ENCODE results near the gene TTC19.
A peak's percentile ranks its signal among the peaks of the same experiment; 100 is the strongest.

TTC19 gene, protein sequence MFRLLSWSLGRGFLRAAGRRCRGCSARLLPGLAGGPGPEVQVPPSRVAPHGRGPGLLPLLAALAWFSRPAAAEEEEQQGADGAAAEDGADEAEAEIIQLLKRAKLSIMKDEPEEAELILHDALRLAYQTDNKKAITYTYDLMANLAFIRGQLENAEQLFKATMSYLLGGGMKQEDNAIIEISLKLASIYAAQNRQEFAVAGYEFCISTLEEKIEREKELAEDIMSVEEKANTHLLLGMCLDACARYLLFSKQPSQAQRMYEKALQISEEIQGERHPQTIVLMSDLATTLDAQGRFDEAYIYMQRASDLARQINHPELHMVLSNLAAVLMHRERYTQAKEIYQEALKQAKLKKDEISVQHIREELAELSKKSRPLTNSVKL

GRCh38 chr17:15999141-15999973 is at the start of gene TTC19, which contains the start of gene ZSWIM7:
Gene TTC19, plus strand, starts transcription at chr17:15999824. Its CDS starts 25 bp downstream, at chr17:15999849.
Gene ZSWIM7, minus strand, starts transcription at chr17:15999704. Its CDS starts 110 bp downstream, at chr17:15999594.
- peak; percentile 91 for DNase-seq (ENCODE audit: low spot score)

GRCh38 chr17:15951368-15952047 is 48.1 kb upstream of the TTC19 start:
- DNase-seq (ENCODE audit: low spot score) = no peak

DNA sequence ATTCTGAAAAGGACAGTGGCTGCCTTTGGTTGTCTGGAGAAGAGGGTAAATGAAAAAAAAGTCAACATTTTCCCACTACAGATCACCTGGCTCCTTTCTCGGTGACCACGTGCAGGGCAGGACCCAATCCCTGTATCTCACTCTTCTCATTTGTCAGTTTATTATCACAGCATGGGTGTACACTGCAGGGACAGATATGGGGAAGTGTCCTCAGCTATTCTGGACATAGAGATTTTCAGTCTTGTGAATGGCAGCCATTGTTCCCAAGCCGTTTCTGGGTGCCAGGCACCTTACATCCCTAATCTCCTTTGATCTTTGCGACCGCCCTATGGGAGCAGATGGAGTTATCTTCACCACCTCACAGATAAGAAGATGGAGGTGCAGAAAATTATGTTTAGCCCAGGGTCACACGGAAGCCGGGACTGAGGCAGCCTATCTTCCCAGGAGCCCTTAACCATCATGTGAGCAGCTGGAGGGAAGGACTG is 47.5 kb upstream of the TTC19 start:
- DNase-seq (ENCODE audit: low spot score) = no peak

- DNase-seq (ENCODE audit: low spot score) = no peak
Measured at GRCh38 chr17:15952916-15953790, 46.5 kb upstream of the TTC19 start.

- DNase-seq (ENCODE audit: low spot score) = no peak
Measured at GRCh38 chr17:15954222-15954621, 45.4 kb upstream of the TTC19 start.

DNA sequence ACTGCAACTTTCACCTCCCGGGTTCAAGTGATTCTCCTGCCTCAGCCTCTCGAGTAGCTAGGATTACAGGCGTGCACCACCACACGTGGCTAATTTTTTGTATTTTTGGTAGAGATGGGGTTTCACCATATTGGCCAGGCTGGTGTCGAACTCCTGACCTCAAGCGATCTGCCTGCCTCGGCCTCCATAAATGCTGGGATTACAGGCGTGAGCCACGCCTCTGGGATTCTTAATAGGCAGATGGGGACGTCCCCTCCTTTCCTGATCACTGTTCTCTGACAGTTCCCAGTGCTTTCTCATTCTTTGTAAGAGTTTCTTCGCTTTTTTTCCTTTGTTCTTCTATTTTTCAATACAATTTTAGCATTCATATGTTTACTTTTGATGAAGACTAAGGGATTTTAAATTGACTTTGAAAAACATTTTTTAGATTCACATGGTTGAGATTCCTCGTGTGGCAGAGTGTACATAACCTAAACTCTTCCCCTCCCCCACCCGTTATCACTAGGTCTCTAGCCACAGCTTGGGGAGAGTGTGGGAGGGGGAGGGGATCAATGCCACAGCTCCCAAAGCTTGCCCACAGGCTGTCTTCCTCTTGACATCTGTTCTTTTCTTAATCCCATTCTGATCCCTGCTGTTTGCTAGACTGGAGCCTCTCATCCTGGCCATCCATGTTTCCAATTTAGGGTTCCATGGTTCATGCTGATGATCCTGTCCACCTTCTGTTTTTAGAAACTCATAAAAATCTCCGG is 43.7 kb upstream of the TTC19 start:
- no peak for DNase-seq (ENCODE audit: low spot score)

DNA sequence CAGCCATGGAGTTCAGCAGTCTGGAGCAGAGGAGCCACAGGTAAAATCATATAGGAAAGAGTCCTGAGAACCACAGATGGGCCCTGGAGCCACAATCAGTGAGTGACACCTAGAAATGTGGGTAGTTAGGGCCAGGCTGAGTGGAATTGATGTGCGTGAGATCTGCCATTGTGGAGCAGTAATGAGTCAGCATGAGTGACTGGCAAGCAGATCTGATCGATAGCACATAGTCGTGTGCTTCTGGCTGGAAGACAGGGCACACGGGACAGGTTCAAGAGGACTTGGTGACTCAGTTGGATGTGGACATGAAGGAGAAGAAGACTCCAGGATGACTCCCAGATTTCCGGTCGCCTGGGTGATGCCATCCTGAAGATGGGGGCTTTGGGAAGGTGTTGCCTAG is 42.4 kb upstream of the TTC19 start:
- DNase-seq (ENCODE audit: low spot score) = no peak

GRCh38 chr17:15957608-15958307 is 41.9 kb upstream of the TTC19 start:
- DNase-seq (ENCODE audit: low spot score) = no peak

GRCh38 chr17:15958484-15958854 is 41.2 kb upstream of the TTC19 start:
- no peak for DNase-seq (ENCODE audit: low spot score)

GRCh38 chr17:15963670-15964110 is 35.9 kb upstream of the TTC19 start:
- no peak for DNase-seq (ENCODE audit: low spot score)

DNA sequence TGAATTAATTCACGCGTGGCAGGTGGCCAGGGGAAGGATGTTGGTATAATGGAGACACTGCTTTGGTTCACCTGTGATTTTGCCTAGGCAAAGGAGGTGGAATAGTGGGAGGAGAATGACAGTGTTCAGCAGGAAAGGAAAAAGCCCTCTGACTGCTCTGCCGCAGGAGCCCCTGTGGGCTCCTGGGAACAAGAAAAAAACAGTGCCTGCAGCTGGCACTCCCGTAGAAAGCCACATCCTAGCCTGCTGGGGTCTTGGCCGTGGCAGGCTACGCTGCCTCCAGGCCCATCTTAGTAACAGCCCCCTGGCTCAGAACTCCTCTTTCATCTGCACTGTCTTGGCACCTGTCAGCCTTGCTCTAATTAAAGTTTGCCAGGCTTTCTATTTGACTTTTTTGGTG is 34.1 kb upstream of the TTC19 start:
- DNase-seq (ENCODE audit: low spot score) = no peak

DNA sequence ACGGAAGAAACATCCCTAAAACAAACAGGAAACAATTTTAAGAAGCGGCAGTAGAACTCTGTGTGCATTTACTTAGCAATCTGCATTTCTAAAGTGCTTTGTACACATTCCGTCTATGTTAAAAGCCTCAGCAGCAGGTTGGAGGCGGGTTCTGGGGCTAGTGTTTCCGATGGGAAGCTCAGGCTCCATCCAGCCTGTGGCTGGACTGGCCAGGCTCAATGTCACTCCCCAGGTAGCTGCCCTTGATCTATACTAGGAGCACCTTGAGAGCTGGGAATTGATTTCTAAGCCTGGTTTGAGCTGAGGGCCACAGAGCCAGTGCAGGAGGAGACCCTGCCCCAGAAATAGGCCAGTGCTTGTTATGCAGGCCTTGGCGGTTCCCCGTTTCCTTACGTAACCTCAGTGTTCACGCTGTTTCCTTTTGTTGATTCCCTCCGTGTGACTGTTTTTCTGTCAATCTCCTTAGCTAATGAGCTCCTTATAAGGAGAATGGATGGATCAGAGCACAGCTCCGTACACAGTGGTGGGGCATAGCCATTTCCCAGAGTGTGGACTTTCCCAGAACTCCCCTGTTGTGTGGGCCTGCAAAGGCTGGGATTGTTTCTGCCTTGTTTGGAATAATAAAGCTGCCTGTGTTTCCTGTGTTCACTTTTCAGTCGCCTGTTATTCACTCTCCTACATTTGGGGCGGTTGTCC is 33.3 kb upstream of the TTC19 start:
- DNase-seq (ENCODE audit: low spot score) = no peak

DNA sequence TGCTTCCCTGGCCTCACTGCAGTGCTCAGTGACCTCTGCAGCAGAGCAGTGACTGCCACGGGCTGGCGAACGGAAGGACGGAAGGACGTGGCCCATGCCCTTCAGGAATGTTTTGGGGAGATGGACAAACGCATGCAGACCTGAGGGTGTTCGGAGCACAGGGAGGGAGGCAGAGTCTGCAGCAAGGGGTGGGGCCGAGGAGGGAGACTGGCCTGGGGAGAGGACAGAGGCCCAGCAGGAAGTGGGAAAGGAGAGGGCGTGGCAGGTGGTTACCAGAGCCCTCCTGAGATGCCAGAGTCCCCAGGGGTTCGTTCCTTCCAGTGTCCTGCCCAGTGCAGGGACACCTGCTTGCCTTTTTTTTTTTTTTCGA is 32.8 kb upstream of the TTC19 start:
- DNase-seq (ENCODE audit: low spot score) = no peak

- no peak for DNase-seq (ENCODE audit: low spot score)
Measured at GRCh38 chr17:15967706-15968399, 31.8 kb upstream of the TTC19 start.

GRCh38 chr17:15969463-15969862 is 30.2 kb upstream of the TTC19 start:
- no peak for DNase-seq (ENCODE audit: low spot score)

DNA sequence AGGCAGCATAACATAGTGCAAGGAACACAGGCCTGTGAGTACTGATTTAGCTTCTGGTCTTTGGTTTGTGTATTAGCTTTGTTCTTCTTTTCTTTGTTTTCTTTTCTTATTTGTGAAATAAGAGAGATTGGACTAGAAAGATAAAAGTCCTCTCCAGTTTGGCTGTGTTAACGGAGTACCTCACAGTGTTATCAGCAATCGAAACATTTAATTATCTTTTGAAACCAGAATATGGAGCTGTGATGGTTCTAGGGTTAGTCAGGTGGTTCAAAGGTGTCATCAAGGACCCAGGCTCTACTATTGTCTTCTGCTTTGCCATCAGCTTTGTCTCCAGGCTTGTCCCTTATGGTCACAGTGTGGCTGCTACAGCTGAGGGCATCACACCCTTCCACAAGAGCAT is 29.1 kb upstream of the TTC19 start:
- DNase-seq (ENCODE audit: low spot score) = no peak

GRCh38 chr17:15971098-15971678 is 28.4 kb upstream of the TTC19 start:
- DNase-seq (ENCODE audit: low spot score) = no peak

- DNase-seq (ENCODE audit: low spot score) = no peak
Measured at GRCh38 chr17:15971882-15972281, 27.7 kb upstream of the TTC19 start.

Measured in CD4-positive, alpha-beta T cell treated with Interleukin-15 for 4 hours (primary cell).